IPS-NIHi7 (cell line): ENCODE data around the gene U2AF2.
"Not testable (repeated sequence)": the region's sequence is repeated elsewhere in the genome, so short reads cannot be mapped to it uniquely, and the experiment has no call there.

Experiments used
- DNase-seq: peaks from one replicate; pipeline ENCODE4 v3.0.0; 2012; ENCODE audit warnings: mixed read lengths; ENCODE audit errors: extremely low spot score

The U2AF2 gene

DNA sequence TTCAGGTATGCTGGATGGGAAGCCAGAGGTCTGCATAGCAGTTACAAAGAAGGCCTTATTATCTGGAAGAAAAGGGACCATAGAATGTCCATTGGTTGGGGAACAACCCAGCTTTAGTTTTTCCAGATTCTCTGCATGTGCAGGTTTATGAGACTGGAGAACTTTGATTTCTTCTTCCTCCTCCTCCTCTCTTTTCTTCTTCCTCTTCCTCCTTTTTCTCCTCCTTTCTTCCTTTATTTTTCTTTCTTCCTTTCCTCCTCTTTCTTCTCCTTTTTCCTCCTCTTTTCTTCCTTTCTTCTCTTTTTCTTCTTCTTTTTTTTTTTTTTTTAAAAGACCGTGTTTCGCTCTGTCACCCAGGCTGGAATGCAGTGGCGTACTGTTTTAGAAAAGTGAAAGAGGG lies 51.1 kb downstream of the U2AF2 start:
- DNase-seq, result no peak

GRCh38 chr19:55711719-55712118 lies 56.9 kb downstream of the U2AF2 start:
- no peak for DNase-seq

- no peak for DNase-seq
Measured at GRCh38 chr19:55712804-55713631, 58.2 kb downstream of the U2AF2 start.

GRCh38 chr19:55716531-55716930 lies 61.7 kb downstream of the U2AF2 start:
- no peak for DNase-seq

GRCh38 chr19:55717251-55717650 lies 62.4 kb downstream of the U2AF2 start:
- DNase-seq, result no peak

DNA sequence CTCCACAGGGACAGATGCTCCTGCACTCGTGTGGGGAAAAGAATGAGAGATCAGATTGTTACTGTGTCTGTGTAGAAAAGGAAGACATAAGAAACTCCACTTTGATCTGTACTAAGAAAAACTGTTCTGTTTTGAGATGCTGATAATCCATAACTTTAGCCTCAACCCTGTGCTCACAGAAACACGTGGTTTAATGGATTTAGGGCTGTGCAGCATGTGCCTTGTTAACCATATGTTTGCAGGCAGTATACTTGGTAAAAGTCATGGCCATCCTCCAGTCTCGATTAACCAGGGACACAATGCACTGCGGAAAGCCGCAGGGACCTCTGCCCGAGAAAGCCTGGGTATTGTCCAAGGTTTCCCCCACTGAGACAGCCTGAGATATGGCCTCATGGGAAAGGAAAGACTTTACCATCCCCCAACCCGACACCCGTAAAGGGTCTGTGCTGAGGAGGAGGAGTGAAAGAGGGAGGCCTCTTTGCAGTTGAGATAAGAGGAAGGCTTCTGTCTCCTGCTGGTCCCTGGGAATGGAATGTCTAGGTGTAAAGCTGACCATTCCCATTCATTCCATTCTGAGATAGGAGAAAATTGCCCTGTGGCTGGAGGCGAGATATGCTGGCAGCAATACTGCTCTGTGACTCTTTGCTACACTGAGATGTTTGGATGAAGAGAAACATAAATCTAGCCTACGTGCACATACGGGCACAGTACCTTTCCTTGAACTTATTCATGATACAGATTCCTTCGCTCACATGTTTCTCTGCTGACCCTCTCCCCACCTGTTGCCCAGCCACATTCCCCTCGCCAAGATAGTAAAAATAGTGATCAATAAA lies 63.3 kb downstream of the U2AF2 start:
- DNase-seq, result not testable (repeated sequence)

DNA sequence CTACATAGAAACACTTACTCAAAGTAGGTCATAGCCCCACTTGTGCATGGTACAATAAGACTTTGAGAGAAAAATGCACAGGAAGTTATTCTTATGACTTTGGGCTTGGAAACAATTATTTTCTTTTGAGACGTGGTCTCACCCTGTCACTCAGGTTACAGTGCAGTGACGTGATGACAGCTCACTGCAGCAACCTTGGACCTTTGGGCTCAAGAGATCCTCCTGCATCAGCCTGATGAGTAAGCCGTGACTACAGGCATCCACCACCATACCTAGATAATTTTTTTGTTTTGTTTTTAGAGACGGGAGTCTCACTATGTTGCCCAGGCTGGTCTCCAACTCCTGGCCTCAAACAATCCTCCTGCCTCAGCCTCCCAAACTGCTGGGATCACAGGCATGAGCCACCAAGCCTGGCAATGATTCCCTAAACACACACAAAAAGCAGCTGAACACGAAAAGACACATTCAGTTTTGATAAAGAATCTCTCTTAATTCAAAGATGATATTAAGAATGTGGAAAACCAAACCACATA lies 65.4 kb downstream of the U2AF2 start:
- no peak for DNase-seq

DNA sequence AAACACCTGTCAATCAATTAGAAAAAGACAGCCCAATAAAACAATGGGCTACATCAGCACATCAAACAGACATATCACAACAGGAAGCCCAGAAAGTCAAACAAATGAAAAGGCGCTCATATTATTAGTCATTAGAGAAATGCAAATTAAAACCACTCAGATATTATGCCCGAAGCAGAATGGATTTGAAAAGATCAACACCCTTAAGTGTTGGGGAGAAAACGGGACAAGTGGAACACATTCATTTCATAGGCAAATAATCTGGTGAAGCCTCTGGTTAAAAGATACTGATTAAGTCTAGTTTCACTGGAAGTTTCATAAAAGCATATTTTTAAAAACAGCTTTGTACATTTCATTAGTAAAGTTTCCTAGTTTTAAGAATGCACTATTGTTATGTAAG lies 66.0 kb downstream of the U2AF2 start:
- no peak for DNase-seq

DNA sequence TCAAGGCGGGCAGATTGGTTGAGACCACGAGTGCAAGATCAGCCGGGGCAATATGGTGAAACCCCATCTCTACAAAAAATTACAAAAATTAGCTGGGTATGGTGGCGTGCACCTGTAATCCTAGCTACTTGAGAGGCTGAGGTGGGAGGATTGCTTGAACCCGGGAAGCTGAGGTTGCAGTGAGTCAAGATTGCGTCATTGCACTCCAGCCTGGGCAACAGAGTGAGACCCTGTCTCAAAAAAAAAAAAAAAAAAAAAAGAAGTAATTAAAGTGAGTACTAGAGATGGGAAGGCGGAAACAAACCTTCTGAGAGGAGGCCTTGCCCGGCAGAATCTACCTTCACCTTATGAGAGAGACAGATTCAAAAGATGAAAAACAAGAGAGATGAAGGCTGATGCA lies 68.7 kb downstream of the U2AF2 start:
- DNase-seq, result no peak
